ENCODE data around the gene C14orf132. TPM values are rescaled to one million over a fixed set of nuclear protein-coding genes. Genes with fewer than 3 reads are reported as not detected.
"Not testable (repeated sequence)": the region's sequence is repeated elsewhere in the genome, so short reads cannot be mapped to it uniquely, and the experiment has no call there.

Gene C14orf132
- total RNA-seq, 2 donors from 2014 or later: 2.1 to 3.4 TPM

DNA sequence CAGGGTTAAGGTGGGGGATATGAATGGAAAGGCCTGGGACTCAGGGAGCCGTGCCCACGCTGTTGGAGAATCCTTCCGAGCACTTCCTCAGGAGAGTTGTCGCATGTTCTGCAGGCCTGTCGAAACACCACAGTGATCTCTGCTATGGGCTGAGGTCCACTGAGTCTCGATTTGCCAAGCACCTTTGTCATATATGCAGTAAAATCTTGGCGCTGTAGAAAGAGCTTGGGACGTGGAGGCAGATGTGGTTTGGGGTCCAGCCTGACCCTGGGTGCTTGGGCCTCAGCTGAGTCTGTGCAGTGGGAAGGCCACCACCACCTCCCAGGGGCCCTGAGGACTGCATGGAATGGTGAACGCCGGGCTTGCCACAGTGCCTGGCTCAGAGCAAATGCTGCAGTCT, 32.9 kb downstream of the C14orf132 start:
- Mint-ChIP-seq H3K36me3 (ENCODE audit: insufficient read depth in 2 of 2) (no peaks in the 10 kb centered on the region), H3K27me3 (ENCODE audit: low read depth) (no peaks in the 10 kb centered on the region), H3K27ac (no peak overlapping the region), H3K4me3 (no peak overlapping the region), H3K4me1 (ENCODE audit: low read depth) (no peaks in the 10 kb centered on the region), H3K9me3 (no peaks in the 10 kb centered on the region)
- ATAC-seq (replicated peaks in 1 of 2) (no peak), DNase-seq (no peak)

DNA sequence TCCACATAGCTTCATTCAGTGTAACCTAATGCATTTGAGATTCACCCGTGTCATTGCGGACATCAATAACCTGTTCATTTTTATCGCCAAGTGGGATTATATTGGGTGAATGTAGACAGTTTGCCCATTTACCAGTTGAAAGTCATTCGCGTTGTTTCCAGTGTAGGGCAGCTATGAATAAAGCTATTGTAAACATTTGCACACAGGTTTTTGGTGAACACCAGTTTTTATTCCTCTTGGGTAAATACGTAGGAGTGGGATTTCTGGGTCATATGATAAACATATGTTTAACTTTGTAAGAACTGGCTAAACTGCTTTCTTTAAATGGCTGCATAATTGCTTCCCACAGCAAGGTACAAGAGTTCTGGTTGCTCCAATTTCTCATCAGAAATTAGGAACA, 33.6 kb downstream of the C14orf132 start:
- no peaks in the 10 kb centered on the region for H3K27me3 Mint-ChIP-seq (ENCODE audit: low read depth)
- H3K36me3 Mint-ChIP-seq (ENCODE audit: insufficient read depth in 2 of 2): no peaks in the 10 kb centered on the region
- H3K4me1 Mint-ChIP-seq (ENCODE audit: low read depth): peaks cover 1% of the 10 kb centered on the region
- DNase-seq: no peak
- no peaks in the 10 kb centered on the region for H3K9me3 Mint-ChIP-seq
- no peak overlapping the region for H3K27ac Mint-ChIP-seq
- H3K4me3 Mint-ChIP-seq: no peak overlapping the region
- ATAC-seq (replicated peaks in 1 of 2): no peak

DNA sequence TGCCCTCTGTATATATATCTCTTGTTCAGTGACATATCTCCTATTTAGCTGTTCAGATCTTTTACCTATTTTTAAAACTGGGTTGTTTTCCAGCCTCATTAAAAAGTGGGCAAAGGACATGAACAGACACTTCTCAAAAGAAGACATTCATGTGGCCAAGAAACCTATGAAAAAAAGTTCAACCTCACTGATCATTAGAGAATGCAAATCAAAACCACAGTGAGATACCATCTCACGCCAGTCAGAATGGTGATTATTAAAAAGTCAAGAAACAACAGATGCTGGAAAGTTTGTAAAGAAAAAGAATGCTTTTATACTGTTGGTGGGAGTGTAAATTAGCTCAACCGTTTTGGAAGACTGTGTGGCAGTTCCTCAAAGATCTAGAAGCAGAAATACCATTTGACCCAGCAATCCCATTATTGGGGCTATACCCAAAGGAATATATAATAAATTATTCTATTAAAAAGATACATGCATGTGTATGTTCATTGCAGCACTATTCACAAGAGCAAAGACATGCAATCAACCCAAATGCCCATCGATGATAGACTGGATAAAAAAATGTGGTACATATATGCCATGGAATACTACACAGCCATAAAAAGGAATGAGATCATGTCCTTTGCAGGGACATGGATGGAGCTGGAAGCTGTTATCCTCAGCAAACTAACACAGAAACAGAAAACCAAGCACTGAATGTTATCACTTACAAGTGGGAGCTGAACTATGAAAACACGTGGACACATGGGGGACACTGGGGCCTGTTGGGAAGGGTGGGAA, 34.3 kb downstream of the C14orf132 start:
- H3K4me1 Mint-ChIP-seq (ENCODE audit: low read depth); H3K36me3 Mint-ChIP-seq (ENCODE audit: insufficient read depth in 2 of 2); H3K9me3 Mint-ChIP-seq; H3K27ac Mint-ChIP-seq; H3K4me3 Mint-ChIP-seq; ATAC-seq (replicated peaks in 1 of 2); H3K27me3 Mint-ChIP-seq (ENCODE audit: low read depth); DNase-seq: not testable (repeated sequence)

DNA sequence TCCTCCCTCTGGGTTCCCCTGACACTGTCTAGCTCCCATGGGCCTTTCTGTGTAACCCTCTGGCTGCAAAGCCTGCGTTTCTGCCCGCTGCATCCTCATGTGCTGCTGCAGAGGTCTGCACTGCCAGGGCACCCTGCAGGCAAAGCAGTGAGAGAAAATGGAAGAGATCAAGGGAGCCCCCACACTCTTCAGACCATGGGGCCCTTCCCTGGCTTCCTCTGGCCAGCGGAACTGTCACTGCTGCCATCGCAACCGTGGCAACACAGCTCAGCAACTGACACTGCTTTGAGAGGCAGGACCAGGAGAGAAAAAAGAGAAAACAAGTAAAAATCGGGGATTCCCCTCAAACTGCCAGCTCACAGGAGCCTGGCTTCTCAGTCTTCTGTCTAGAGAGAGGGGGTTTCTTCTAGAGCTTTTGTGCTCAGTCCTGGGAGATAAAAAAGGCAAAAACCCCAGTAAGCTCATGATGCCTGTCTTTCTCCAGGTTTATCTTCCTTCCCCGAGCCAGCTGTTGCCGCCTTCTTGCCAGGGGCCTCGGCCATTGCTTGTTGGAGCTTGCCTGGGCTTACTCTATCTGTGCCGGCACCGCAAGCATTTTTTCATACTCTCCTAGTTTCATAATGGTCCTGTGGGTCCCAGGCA, 38.9 kb downstream of the C14orf132 start:
- Mint-ChIP-seq H3K4me1 (ENCODE audit: low read depth) (peaks cover 9% of the 10 kb centered on the region), H3K27me3 (ENCODE audit: low read depth) (no peaks in the 10 kb centered on the region), H3K9me3 (no peaks in the 10 kb centered on the region), H3K27ac (no peak overlapping the region), H3K4me3 (no peak overlapping the region), H3K36me3 (ENCODE audit: insufficient read depth in 2 of 2) (no peaks in the 10 kb centered on the region)
- ATAC-seq (replicated peaks in 1 of 2) (peak; percentile 28 to 34), DNase-seq (no peak)

DNA sequence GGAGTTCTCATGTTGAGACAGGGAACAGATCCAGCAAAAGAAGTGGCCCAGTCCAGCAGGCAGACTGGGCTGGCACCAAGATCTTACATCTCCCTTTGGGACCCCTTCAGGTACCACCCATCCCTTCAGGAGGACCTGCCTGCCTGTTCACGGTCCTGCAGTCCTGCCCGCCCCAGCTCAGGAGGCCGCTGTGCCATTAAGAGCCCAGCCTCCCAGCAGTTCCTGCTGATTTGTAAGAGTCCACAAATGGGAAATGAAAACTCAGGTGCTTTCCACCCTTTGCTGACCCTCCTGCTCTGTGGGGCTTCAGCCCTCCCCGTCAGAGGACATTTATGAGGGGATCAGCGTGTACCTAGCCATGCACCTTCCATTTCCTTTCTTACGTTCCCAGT, 39.5 kb downstream of the C14orf132 start:
- Mint-ChIP-seq H3K4me3 (no peak overlapping the region), H3K9me3 (no peaks in the 10 kb centered on the region), H3K36me3 (ENCODE audit: insufficient read depth in 2 of 2) (no peaks in the 10 kb centered on the region), H3K27me3 (ENCODE audit: low read depth) (no peaks in the 10 kb centered on the region), H3K4me1 (ENCODE audit: low read depth) (peaks cover 14% of the 10 kb centered on the region), H3K27ac (no peak overlapping the region)
- DNase-seq (no peak), ATAC-seq (replicated peaks in 1 of 2) (no peak)

DNA sequence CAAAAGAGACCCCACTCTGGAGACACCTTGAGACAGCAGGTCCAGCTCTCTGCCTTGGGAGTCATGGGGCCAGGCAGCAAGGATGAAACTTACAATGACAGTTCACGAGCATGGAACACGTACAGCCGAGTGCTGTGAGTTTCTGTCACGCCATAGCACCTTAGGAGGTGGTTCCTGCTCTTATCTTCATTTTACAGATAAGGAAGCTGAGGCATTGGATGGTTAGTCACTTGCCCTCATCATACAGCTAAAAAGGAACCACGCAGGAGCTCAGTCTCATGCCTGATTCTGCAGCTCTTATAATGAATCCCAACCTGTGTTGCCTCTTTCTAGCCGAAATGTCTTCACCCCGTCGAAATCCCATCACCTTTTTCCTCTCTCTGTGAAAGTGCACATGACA, 39.9 kb downstream of the C14orf132 start:
- no peak overlapping the region for H3K27ac Mint-ChIP-seq
- ATAC-seq (replicated peaks in 1 of 2) (no peak), DNase-seq (no peak)
- no peak overlapping the region for H3K4me3 Mint-ChIP-seq
- no peaks in the 10 kb centered on the region for H3K36me3 Mint-ChIP-seq (ENCODE audit: insufficient read depth in 2 of 2)
- no peaks in the 10 kb centered on the region for H3K27me3 Mint-ChIP-seq (ENCODE audit: low read depth)
- peaks cover 18% of the 10 kb centered on the region for H3K4me1 Mint-ChIP-seq (ENCODE audit: low read depth)
- H3K9me3 Mint-ChIP-seq: no peaks in the 10 kb centered on the region

DNA sequence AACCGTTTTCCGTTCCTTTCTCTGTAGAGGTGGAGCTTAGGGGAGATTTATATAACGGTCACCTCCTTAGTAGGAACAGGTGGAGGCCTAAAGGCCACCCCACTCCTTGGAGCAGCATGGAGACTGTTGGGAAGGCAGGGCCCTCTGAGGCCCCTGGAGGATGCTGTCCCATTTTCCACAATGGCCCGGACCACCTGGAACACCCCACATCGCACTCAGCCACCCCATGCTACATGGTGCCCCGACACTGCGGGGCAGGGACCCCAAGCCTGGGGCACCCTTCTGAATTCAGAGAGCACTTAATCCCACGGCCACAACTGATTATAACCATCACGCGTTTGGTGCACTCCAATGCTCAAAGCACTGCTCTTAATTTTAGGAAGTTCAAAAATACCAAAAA, 41.4 kb downstream of the C14orf132 start:
- no peak overlapping the region for H3K4me3 Mint-ChIP-seq
- no peak for DNase-seq
- H3K27ac Mint-ChIP-seq: no peak overlapping the region
- H3K4me1 Mint-ChIP-seq (ENCODE audit: low read depth): peaks cover 23% of the 10 kb centered on the region
- no peaks in the 10 kb centered on the region for H3K36me3 Mint-ChIP-seq (ENCODE audit: insufficient read depth in 2 of 2)
- H3K27me3 Mint-ChIP-seq (ENCODE audit: low read depth): no peaks in the 10 kb centered on the region
- ATAC-seq (replicated peaks in 1 of 2): no peak
- H3K9me3 Mint-ChIP-seq: no peaks in the 10 kb centered on the region

DNA sequence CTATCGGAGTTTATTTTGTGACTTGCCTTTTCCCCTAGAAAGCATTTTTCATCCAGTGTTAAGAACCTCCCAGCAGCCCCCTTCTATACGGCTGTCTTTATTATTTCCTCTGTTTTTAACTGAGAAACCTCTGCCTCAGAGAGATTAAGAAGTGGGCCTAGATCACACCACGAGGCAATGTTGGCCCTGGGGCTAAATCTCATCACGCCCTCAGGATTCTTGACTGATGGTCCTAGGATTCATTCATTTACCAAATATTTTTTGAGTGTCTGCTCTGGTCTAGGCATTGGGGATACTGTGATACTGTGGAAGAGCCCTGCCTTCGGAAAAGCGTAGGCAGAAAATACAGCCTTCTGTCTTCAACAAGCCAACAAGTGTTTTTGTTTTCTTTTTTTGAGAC, 42.1 kb downstream of the C14orf132 start:
- Mint-ChIP-seq H3K27me3 (ENCODE audit: low read depth) (no peaks in the 10 kb centered on the region), H3K9me3 (no peaks in the 10 kb centered on the region), H3K4me3 (no peak overlapping the region), H3K27ac (no peak overlapping the region), H3K4me1 (ENCODE audit: low read depth) (peaks cover 23% of the 10 kb centered on the region), H3K36me3 (ENCODE audit: insufficient read depth in 2 of 2) (no peaks in the 10 kb centered on the region)
- no peak for ATAC-seq (replicated peaks in 1 of 2)
- DNase-seq: no peak

DNA sequence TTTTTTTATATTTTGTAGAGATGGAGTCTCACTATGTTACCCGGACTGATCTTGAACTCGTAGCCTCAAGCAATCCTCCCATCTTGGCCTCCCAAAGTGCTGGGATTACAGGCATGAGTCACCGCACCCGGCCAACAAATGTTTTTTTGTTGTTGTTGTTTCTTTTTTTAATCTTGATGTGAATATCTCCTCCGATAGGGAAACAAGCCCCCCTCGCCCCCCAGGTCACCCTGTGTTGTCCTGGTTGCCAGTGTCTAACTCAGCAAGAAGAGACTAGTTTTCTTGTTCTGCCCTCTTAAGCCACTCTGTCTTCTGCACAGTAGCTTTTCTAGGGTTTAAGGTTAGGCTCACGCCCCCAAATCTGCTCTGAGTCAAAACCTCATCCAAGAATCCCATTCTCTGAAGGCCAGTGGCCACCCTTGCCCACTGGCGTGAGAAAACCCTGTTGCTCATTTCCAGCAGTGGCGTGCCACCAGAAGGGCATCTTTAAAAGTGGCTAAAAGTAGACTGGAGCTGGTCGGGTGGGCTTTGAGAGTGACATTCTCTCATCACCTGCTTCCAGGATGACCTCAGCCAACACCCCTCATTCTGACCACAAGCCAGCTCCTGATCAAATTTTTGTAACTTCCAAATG, 42.7 kb downstream of the C14orf132 start:
- Mint-ChIP-seq H3K27me3 (ENCODE audit: low read depth) (no peaks in the 10 kb centered on the region), H3K4me1 (ENCODE audit: low read depth) (peaks cover 23% of the 10 kb centered on the region)

DNA sequence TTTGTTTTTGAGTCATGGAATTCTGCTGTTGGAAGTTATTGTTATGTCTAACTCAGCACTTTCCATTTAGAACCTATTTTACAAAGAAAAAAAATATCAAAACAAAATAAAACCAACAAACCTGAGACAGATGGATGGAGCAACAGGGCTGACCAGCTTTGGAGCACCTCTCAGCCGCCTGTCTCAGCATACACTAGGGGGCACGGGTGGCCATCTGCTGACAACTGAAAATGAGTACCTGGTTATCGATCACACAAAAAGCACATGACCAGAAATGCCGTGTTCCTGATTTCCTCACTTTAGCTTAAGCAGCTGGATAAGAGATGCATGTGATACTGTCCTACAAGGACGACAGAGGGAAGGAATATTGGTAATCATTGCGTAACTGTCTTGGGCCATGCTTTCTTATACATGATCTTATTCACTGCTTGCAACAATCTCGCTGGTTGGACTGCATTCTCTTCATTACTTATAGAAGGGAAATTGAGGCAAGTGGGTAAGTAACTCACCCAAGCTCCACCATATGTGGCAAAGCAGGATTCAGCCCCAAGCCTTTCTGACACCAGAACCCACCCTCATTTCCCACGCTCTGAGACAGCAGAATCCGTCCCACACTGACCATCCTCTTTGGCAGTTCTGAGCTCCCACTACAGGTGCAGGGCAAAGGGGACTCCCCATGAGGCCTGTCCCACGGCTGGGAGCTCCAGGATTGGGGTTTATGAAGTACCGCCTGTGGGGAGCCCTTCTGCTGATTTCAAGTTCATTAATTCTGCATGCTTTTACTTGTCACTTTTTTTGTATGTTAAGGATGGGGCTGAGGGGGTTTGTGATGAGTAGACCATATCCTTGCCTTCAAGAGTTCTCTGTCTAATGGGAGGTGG, 43.5 kb downstream of the C14orf132 start:
- ATAC-seq (replicated peaks in 1 of 2): no peak
- H3K9me3 Mint-ChIP-seq: no peaks in the 10 kb centered on the region
- H3K4me3 Mint-ChIP-seq: no peak overlapping the region
- H3K4me1 Mint-ChIP-seq (ENCODE audit: low read depth): peaks cover 22% of the 10 kb centered on the region
- DNase-seq: no peak
- H3K36me3 Mint-ChIP-seq (ENCODE audit: insufficient read depth in 2 of 2): no peaks in the 10 kb centered on the region
- no peak overlapping the region for H3K27ac Mint-ChIP-seq
- no peaks in the 10 kb centered on the region for H3K27me3 Mint-ChIP-seq (ENCODE audit: low read depth)

More for the DNA sequence above, 42.7 kb downstream of the C14orf132 start:
- Mint-ChIP-seq H3K27ac (no peak overlapping the region), H3K36me3 (ENCODE audit: insufficient read depth in 2 of 2) (no peaks in the 10 kb centered on the region), H3K9me3 (no peaks in the 10 kb centered on the region), H3K4me3 (no peak overlapping the region)
- DNase-seq (no peak), ATAC-seq (replicated peaks in 1 of 2) (no peak)

DNA sequence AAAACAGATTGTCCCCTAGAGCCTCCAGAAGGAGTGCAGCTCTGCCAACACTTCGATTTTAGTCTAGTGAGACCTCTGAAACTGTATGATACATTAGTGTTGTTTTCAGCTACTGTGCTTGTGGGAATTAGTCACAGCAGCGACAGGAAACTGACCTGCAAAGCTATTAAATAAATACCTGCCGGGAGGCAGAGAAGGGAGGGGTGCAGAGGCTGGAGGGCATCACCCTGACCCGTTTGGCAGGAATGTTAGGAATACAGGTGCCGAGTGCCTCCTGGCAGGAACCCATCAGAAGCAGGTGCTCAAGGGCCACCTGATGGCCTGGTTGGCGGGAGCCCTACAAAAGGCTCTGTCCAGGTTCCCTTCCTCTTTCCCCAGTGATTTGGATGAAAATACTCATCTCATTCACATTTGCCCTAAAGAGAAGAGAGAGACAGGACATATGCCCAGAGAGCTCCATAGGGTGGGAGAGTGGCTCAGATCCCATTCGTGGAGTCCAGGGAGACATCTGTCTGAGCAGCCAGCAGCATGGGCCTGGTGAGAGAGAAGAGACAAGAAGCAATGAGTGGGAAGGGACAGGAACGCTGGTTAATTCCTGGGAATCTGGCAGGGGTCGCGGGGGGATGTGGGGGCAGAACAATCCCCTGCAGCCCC, 44.6 kb downstream of the C14orf132 start:
- H3K36me3 Mint-ChIP-seq (ENCODE audit: insufficient read depth in 2 of 2): no peaks in the 10 kb centered on the region
- ATAC-seq (replicated peaks in 1 of 2) (no peak), DNase-seq (no peak)
- peaks cover 14% of the 10 kb centered on the region for H3K4me1 Mint-ChIP-seq (ENCODE audit: low read depth)
- no peak overlapping the region for H3K27ac Mint-ChIP-seq
- no peaks in the 10 kb centered on the region for H3K27me3 Mint-ChIP-seq (ENCODE audit: low read depth)
- H3K9me3 Mint-ChIP-seq: no peaks in the 10 kb centered on the region
- no peak overlapping the region for H3K4me3 Mint-ChIP-seq

DNA sequence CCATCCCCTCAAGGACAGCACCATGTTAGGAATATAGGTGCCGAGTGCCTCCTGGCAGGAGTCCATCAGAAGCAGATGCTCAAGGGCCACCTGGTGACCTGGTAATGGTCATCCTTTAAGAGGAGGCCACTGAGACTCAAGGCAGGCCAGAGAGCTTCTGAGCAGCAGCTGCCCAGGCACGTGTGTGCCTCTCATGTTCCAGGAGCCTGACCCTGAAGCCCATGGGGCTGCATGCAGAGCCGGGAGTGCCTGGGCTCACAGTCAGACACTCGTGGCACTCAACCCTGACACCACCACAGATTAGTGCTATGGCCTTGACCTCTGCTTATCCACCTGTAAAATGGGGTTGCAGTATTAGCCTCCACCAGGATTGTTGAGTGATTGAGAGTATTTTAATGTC, 45.6 kb downstream of the C14orf132 start:
- Mint-ChIP-seq H3K27me3 (ENCODE audit: low read depth) (no peaks in the 10 kb centered on the region), H3K4me3 (no peak overlapping the region), H3K9me3 (no peaks in the 10 kb centered on the region), H3K4me1 (ENCODE audit: low read depth) (peaks cover 14% of the 10 kb centered on the region), H3K27ac (no peak overlapping the region), H3K36me3 (ENCODE audit: insufficient read depth in 2 of 2) (no peaks in the 10 kb centered on the region)
- DNase-seq: no peak
- no peak for ATAC-seq (replicated peaks in 1 of 2)
